ENCODE results near the gene TSHZ3. TPM values are rescaled to one million over a fixed set of nuclear protein-coding genes. Genes with fewer than 3 reads are reported as not detected.

Gene TSHZ3
- total and polyA plus RNA-seq, 2 of the 8 experiments (the other 6 are each of a cell fraction or from before 2014, with no cell fraction given), result 3.1 to 12.3 TPM

- peaks cover 8% of the 10 kb centered on the region for H3K79me1 ChIP-seq (ENCODE audit: low read depth, low read length)
- no peak overlapping the region for H3K4ac ChIP-seq (replicated peaks; ENCODE audit: insufficient read length, low read depth, low read length)
- no peak overlapping the region for H3K4me3 ChIP-seq (ENCODE audit: extremely low read depth in 1 of 4, insufficient read depth in 2 of 4, low read depth in 3 of 4, low read length in 4 of 4)
- no peak overlapping the region for H4K5ac ChIP-seq (ENCODE audit: insufficient read length, low read depth, low read length)
- no peak overlapping the region for H2BK20ac ChIP-seq (ENCODE audit: low read length)
- no peak for FAIRE-seq
- H3K79me2 ChIP-seq (ENCODE audit: control insufficient read depth in 1 of 2, insufficient read depth in 2 of 2, low read length in 2 of 2), result peaks cover 0 to 16% of the 10 kb centered on the region in 2 experiments; a peak in 2 of 4 replicates
- H2BK15ac ChIP-seq (ENCODE audit: low read length), result no peak overlapping the region
- H4K91ac ChIP-seq (replicated peaks; ENCODE audit: insufficient read length, low read length), result no peak overlapping the region
- no peak overlapping the region for H4K8ac ChIP-seq (ENCODE audit: extremely low read depth, insufficient read depth, low read length)
- H3K4me2 ChIP-seq (ENCODE audit: insufficient read depth in 1 of 2, low read depth in 2 of 2, low read length in 2 of 2), result no peak overlapping the region
- no peaks in the 10 kb centered on the region for H3K9me3 ChIP-seq (ENCODE audit: insufficient read depth in 2 of 2, low read depth in 1 of 2, low read length in 1 of 2)
- no peaks in the 10 kb centered on the region for H3K27me3 ChIP-seq (replicated peaks in 1 of 4; ENCODE audit: control insufficient read depth in 3 of 4, extremely low read depth in 1 of 4, insufficient read depth in 3 of 4, low read length in 3 of 4)
- no peak overlapping the region for H2BK120ac ChIP-seq (replicated peaks; ENCODE audit: low read depth, low read length)
- H3K4me1 ChIP-seq (replicated peaks in 1 of 4; ENCODE audit: control insufficient read depth in 3 of 4, insufficient read depth in 4 of 4, low read length in 3 of 4), result no peaks in the 10 kb centered on the region; a peak in 1 of 7 replicates
- POLR2A ChIA-PET (ENCODE audit: partially characterized antibody), result no interaction called here
- peaks cover 2 to 3% of the 10 kb centered on the region in 2 experiments for H4K20me1 ChIP-seq (replicated peaks in 1 of 2; ENCODE audit: control insufficient read depth in 1 of 2, insufficient read depth in 2 of 2, low read length in 2 of 2)
- no peak overlapping the region for H3K14ac ChIP-seq (ENCODE audit: insufficient read length)
- no peak overlapping the region for H3K9ac ChIP-seq (replicated peaks in 1 of 4; ENCODE audit: extremely low read depth in 1 of 4, low read depth in 3 of 4, low read length in 3 of 4)
- no peak overlapping the region for H3K23ac ChIP-seq (ENCODE audit: insufficient read length)
- 96% methylated on average over 6 of the region's 6 CpGs; no CpG with 5 or more reads in 1 of the 2 experiments for WGBS, 2 experiments (ENCODE audit: extremely low coverage in 1 of 2, insufficient coverage in 1 of 2, insufficient read length in 1 of 2, insufficient replicate concordance in 2 of 2, low coverage in 1 of 2, low lambda C conversion rate in 2 of 2, missing lambda C conversion rate in 1 of 2)
- no peaks in the 10 kb centered on the region for H3K23me2 ChIP-seq (ENCODE audit: low read depth, low read length)
- no peaks in the 10 kb centered on the region for H3K36me3 ChIP-seq (ENCODE audit: control insufficient read depth in 2 of 4, insufficient read depth in 4 of 4, low read length in 3 of 4)
- no peak overlapping the region for H3K18ac ChIP-seq (ENCODE audit: extremely low read depth, low read length)
- H2AFZ ChIP-seq (ENCODE audit: low read length), result no peak overlapping the region
- H2BK12ac ChIP-seq (ENCODE audit: low read depth, low read length), result no peak overlapping the region
- no peak for TF ChIP-seq MAX (IDR thresholded peaks at IDR 0.05)
- TF ChIP-seq POLR2AphosphoS5 (IDR thresholded peaks at IDR 0.05; ENCODE audit: low read depth, low read length), result no peak
- no peak for TF ChIP-seq FOSL1 (IDR thresholded peaks at IDR 0.05; ENCODE audit: insufficient read depth, low read depth, low read length)
- H3K56ac ChIP-seq (replicated peaks; ENCODE audit: insufficient read length, low read depth, low read length), result no peak overlapping the region
- no peak for DNase-seq (ENCODE audit: low read depth in 1 of 2, low spot score in 2 of 2)
- CTCF ChIA-PET (ENCODE audit: partially characterized antibody), result interaction anchor here (0.7 kb wide), 1 partner anchor 866 kb away, joined by 3 read pairs; no protein-coding TSS in a partner anchor
- H2AK5ac ChIP-seq (ENCODE audit: low read depth, low read length), result no peak overlapping the region
- H2BK5ac ChIP-seq (ENCODE audit: low read depth, low read length), result no peak overlapping the region
- H3K27ac ChIP-seq (ENCODE audit: low read depth, low read length), result no peak overlapping the region
Measured at GRCh38 chr19:31300422-31300821, 48.8 kb downstream of the TSHZ3 start.
